Mesenteric fat pad (tissue), 1 donor: Measurements from ENCODE around the gene LENG8. TPM values are rescaled to one million over a fixed set of nuclear protein-coding genes. Genes with fewer than 3 reads are reported as not detected.
"Not testable (repeated sequence)": the region's sequence is repeated elsewhere in the genome, so short reads cannot be mapped to it uniquely, and the experiment has no call there.

ENCODE experiments used
- DNase-seq: peaks from one replicate; pipeline ENCODE4 v3.0.0-alpha.2; 2020; ENCODE audit warnings: low spot score
- total RNA-seq: library from RNA; stranded (reverse); fragmentation: NEBNext Ultra II Directional; extraction: Animal tissue kit (Norgen Biotek cat#: 25700); gene quantifications from one replicate; pipeline ENCODE4 v1.2.1, GENCODE V29; 2021
- donor health status: DM: yes; HTN: yes; CAD: no.

Gene LENG8
- total RNA-seq, 1 donor from 2014 or later: 141 TPM

DNA sequence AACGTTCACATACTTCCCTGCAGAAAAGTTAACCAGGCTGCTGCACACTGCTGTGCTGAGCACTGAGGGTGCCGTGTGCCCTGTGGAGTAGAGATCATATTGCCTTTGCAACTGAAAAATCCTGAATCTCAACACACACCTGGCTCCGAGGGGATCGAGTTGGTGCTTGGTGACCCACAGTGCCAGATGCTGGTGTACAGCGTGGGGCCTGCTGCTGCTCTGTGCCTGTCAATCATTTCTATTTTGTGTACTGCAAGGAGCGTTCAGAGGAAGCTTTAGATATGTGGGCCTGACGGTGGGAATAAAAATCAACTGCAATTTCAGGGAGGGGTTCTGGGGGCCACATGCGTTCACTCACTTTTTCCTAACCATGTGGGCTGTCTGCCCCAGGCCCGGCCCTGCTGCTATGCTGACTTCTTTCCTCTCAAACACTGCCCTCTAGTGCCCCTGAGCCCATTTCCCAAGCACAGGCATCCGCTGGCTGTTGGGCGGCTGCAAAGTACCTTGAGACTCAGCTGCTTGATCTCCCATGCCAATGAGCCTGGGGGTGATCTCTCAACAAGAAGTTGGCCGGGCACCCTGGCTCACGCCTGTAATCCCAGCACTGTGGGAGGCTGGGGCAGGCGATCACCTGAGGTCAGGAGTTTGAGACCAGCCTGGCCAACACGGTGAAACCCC lies 9.7 kb upstream of the LENG8 start:
- peak; percentile 89 for DNase-seq

DNA sequence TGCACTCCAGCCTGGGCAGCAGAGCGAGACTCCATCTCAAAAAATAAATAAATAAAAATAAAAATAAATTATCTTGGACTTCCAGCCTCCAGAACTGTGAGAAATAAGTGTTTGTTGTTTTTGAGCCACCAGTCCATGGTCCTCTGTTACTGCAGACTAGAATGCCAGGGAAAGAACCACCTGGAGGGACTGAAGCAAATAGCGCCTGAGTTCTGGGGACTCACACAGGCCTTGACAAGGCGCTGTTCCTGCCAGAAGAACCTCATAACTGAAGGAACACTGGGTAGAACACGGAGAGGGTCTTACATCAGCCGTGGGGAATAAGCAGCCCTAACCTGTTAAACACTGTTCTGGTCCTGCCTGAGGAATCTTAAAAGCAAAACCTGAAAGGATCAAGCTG lies 8.4 kb upstream of the LENG8 start:
- no peak for DNase-seq

DNA sequence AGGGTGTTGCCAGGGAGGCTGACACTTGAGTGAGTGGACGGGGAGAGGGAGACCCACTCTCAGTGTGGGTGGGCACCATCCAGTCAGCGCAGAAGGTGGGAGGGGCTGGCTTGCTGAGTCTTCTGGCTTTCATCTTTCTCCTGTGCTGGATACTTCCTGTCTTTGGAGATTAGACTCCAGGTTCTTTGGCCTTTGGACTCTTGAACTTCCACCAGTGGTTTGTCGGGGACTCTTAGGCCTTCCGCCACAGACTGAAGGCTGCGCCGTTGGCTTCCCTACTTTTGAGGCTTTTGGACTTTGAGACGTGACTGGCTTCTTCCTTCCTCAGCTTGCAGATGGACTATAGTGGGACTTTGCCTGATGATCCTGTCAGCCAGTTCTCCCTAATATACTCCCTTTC lies 4.3 kb upstream of the LENG8 start:
- no peak for DNase-seq

DNA sequence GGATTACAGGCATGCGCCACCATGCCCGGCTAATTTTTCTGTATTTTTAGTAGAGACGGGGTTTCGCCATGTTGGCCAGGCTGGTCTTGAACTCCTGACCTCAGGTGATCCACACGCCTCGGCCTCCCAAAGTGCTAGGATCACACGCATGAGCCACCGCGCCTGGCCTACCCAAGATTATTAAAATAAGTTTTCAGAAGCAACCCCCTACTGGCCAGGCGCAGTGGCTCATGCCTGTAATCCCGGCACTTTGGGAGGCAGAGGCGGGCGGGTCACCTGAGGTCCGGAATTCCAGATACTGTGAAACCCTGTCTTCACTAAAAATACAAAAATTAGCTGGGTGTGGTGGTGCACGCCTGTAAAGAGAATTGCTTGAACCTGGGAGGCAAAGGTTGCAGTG lies 2.6 kb upstream of the LENG8 start:
- not testable (repeated sequence) for DNase-seq

DNA sequence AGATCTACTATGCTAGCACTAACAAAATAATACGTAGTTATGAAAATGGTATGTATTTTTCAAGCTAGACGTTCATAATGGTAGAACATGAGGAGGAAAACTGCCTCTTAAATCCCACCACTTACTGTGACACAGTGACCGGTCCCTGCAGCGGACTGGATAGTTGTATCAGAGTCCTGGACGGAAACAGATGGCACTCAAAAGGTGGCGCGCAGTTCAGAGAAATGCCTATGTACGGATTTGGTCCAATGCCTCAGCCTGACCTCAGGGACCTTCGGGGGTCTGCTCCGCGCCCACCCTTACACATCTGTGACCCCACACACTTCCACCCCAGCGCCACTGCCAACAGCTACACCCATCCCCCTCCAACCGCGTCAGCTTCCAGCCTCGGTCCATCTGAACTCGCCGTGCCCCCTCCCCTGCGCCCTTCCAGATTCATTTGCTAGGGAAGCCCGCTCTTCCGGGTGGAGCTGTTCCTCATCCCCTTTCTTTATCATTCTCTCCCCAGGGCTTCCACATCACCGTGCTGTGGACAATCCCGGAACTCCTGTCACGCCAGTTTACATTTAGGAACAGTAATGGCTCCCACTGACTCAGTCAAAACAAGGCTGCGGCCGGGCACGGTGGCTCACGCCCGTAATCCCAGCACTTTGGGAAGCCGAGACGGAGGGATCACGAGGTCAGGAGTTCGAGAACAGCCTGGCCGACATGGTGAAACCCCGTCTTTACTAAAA lies 792 bp upstream of the LENG8 start:
- peak; percentile 89 for DNase-seq

DNA sequence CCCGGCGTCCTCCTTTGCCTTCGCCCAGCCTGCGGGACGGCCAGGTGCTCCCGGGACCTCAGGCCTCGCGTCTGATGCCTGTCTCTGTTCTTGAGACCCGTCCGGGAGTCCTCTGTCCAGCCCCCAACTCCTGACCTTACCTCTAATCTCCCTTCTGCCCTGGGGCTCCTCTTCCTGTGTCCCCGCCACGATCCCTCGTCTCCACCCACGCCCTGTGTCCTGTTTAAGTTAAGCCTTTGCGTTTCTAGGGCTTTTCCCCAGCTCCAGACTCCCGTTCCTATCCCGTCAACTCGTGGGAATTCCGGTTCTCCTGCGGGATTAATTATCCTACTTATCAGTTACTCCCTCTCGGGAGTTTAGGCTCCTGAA lies 686 bp downstream of the LENG8 start:
- no peak for DNase-seq

DNA sequence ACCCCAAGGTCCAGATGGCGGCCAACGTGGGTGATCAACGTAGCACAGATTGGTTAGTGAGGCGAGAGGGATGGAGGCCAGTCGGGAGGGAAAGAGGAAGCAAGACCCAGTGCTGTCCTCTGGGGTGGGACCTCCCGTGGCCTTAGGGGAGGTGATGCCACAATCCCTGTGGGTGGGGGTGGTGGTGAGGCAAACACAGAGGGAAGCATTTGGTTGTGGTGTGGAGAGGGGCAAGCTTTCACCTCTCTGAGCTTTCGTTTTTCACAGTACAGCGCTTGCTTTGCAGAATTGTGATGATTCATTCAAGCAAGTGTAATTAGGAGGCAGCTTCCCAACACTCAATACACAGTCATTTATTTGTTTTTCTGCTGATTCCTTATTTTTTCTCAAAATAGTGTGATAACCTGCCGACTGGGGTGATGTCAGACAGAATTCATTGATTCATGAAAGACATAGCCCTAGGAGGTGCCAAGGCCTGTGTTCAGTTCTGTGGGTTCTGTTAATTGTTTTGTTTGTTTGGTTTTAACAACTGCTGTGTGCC lies 2.4 kb downstream of the LENG8 start:
- DNase-seq: no peak

DNA sequence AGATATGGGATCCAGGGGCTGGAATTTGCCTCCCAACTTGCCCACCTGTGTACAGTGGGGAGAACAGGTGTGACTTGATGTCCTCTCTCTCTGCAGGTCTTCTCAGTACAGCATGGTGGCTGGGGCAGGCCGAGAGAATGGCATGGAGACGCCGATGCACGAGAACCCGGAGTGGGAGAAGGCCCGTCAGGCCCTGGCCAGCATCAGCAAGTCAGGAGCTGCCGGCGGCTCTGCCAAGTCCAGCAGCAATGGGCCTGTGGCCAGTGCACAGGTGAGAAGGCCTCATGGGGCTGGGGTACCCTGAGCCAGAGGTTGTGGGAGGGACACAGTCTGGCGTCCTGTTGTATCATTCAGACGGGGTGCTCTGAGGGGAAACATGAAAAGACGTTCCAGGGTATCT lies 3.0 kb downstream of the LENG8 start:
- no peak for DNase-seq

DNA sequence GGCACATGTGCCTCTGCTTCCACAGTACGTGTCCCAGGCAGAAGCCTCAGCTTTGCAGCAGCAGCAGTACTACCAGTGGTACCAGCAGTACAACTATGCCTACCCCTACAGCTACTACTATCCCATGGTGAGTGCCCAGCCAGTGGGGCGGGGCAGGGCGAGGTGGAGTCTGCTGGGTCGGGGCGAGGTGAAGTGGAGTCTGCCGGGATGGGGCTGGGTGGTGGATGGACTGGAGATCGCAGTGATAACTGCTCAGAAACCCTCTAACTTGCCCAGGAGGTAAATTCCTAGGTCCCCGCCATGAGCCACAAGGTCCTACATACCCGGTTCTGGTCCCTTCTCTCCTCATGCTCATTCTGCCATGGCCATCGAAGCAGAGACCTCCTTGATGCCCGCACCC lies 3.6 kb downstream of the LENG8 start:
- DNase-seq: no peak

DNA sequence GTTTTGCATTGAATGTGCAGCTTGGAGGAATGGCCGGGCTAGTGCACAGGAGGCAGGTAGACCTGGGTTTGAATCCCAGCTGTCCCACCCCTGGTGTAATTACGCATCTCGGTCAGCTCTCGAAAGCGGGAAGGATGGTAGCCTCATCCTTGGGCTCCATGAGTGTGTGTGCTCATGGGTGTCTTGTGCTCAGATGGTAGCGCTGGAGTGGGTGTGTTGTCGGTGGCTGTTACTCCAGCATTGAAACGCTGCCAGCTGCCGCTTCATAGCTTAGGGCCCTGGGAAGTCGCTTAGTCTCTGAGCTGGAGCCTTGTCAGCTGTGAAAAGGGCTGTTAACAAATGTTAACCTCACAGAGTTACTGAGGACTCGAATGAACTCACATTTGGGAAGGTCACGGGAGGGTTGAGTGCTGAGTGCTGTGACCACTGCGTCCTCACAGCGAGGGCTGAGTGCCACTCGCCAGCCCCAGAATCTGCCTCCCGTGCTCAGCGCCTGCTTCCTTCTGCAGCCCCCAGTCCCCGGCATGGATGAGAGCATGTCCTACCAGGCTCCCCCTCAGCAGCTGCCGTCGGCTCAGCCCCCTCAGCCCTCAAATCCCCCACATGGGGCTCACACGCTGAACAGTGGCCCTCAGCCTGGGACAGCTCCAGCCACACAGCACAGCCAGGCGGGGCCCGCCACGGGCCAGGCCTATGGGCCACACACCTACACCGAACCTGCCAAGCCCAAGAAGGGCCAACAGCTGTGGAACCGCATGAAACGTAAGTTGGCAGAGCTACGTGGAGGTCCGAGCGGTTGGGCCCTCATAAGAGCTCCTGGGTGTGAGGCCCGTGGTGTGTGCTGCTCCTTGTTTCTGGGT lies 5.2 kb downstream of the LENG8 start:
- DNase-seq: no peak

DNA sequence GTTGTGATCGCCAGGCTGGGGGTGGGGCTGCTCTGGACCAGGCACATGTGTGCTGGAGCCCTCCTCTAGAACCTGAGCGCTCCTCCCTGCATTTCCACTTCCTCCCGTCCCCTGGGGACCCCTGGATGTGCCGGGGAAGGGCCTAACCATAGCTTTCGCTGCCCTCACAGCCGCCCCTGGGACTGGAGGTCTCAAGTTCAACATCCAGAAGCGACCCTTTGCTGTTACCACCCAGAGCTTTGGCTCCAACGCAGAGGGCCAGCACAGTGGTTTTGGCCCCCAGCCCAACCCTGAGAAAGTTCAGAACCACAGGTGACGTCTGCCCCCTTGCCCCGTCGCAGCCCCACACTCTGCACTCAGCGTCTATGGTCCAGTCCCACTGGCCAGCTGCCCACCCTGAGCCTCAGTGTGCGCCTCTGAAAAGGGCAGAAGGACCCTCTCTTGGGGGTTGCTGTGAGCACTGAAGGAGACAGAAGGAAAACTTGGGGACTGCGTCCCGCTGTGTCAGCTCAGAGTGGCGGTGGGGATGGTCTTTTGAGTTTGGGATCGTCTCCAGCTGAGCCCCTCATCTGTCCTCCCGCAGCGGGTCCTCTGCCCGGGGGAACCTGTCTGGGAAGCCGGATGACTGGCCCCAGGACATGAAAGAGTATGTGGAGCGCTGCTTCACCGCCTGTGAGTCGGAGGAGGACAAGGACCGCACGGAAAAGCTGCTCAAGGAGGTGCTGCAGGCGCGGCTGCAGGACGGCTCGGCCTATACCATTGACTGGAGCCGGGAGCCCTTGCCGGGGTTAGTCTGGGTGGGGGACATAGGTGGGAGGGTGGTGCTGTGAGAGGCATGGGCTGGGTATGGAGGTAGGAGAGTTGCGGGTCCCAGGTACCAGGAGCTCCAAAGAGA lies 6.0 kb downstream of the LENG8 start:
- DNase-seq: no peak

DNA sequence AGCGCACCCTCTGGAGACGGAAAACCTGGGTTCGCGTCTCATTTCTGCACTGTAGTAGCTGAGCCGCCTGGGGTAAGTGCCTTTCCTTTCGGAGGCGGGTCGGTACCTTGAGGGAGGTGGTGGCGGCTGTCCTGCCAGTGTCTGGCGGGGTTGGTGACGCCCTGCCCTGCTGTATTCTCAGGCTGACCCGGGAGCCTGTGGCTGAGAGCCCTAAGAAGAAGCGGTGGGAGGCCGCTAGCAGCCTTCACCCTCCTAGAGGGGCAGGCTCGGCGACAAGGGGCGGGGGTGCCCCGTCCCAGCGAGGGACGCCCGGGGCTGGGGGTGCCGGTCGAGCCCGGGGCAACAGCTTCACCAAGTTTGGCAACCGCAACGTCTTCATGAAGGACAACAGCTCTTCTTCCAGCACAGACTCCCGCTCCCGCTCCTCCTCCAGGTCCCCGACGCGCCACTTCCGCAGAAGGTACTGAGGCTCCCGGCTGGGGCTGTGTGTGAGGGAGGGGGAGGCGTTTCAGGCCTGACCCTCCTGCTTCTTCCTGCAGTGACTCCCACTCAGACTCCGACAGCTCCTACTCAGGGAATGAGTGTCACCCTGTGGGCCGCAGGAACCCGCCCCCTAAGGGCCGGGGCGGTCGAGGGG lies 6.9 kb downstream of the LENG8 start:
- no peak for DNase-seq

DNA sequence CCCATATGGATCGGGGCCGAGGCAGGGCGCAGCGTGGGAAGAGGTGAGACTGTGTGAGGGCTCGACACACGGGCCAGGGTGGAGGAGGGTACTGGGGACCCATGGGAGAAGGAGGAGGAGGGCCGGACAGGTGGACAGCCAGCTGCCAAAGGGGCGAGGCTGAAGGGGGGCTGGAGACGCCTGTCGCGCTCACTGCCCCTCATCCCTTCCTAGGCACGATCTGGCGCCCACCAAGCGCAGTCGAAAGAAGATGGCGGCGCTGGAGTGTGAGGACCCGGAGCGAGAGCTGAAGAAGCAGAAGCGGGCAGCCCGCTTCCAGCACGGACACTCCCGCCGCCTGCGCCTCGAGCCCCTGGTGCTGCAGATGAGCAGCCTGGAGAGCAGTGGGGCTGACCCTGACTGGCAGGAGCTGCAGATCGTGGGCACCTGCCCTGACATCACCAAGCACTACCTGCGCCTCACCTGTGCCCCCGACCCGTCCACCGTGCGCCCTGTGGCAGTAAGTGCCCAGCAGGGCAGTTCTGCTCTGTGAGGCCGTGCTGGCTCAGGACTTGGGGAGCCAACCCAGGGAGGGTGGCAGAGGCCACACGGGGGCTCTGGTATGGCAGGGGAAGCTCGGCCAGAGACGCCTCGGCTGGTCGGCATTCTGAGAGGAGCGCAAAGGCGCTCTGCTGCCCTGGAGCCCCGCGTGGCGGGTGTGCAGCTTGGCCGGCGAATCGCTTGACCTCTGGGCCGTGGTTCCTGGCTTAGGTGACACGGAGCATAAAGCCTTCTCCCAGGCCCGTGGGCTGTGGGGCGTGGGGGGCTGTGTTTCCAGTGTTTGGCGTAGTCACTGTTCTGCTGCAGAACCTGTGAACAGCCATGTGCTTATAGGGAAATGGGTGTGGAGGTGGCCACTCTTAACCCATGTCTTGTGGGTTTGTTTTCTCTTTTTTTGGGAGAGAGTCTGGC lies 7.7 kb downstream of the LENG8 start:
- no peak for DNase-seq

DNA sequence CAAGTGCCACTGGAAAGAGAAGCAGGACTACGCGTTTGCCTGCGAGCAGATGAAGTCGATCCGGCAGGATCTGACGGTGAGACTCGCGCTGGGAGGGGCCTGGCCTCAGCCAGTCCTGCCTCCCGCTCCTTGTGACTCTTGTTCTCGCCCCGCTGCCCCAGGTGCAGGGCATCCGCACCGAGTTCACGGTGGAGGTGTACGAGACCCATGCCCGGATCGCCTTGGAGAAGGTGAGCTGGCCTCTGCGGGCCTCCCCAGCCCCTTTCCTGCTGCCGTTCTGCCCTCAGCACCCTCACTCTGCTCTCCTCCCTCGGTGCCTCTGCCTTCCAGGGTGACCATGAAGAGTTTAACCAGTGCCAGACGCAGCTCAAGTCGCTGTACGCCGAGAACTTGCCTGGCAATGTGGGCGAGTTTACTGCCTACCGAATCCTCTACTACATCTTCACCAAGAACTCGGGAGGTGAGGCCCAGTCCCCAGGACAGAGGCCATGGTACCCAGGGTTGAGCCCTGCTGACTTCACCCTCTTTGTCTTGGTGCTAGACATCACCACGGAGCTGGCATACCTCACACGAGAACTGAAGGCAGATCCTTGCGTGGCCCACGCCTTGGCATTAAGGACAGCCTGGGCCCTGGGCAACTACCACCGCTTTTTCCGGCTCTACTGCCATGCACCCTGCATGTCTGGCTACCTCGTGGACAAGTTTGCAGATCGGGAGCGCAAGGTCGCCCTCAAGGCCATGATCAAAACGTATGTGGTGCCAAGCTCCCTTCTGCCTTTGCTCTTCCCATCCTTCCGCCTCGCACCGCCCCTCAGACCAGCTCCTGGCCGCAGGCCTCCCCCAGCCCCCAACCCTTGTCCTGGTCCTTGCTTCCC lies 9.0 kb downstream of the LENG8 start:
- no peak for DNase-seq

DNA sequence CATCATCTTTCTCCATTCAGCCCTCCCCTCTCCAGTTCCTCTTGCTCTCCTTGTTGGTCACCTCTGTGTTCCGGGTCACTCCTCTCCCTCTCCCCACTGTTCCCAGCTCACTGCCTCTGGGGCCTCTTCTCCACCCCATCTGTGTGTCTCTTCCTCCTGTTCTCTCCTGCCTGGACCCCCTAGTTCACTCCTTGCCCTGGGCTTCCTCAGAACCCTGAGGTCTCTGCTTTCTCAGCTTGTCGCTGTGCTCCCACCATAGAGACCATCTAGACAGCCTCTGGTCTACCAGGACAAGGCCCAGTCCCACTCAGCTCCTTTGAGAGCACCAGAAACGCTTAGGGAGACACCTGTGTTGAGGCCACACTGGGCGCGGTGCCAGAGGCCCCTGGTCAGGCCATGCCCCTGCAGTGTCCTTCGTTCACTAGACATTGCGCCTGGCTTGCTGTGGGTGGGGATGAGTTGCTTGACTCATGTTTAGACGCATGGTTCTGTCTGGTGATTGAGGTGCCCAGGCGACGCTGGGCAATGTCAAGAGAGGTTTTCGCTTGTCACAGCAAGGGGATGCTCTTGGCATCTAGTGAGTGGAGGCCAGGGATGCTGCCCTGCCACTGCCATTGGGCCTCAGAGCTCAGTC lies 9.8 kb downstream of the LENG8 start:
- DNase-seq: peak; percentile 87

DNA sequence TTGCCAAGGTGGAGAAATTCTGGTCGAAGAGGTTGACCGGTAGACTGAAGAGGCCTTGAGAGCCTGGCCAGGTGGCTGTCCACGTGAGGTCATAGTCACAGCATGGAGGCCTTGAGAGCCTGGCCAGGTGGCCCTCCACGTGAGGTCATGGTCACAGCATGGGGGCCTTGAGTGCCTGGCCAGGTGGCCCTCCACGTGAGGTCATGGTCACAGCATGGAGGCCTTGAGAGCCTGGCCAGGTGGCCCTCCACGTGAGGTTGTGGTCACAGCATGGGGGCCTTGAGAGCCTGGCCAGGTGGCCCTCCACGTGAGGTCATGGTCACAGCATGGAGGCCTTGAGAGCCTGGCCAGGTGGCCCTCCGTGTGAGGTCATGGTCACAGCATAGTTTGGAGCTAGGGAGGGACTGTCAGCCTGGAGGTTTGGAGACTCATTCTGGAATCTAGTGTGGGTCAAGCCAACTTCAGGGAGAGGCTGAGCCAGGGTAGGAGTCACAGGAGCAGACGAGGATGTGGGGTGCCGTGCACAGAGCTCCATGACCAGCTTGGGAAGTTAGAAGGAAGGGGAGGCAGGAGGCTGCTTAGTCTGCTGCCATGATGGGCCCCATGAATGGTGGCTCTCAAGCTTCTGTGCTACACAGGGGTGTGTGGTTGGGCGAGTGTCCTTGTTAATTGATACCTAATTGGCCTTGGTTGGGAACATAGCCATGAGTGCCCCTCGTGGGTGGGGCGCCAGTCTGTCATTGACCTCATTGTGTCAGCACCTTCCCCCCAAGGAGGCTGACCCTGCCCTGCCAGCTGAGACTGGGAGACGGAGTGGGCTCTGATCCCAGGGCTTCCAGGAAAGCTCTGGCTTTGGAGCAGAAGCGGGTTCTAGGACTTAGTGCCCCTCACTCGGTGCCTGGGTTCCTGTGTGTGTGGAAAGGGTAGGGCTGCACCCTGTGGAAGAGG lies 10.6 kb downstream of the LENG8 start:
- no peak for DNase-seq
